DLD1 (cell line): Measurements from ENCODE around the gene DRC3.
"Not testable (repeated sequence)": the region's sequence is repeated elsewhere in the genome, so short reads cannot be mapped to it uniquely, and the experiment has no call there.

Experiments used
- in situ Hi-C: cut with HindIII; loops from 2 replicates; pipeline ENCODE4 v1.10.0; 2017; ENCODE audit warnings: low sequenced_read_pairs

The DRC3 gene

DNA sequence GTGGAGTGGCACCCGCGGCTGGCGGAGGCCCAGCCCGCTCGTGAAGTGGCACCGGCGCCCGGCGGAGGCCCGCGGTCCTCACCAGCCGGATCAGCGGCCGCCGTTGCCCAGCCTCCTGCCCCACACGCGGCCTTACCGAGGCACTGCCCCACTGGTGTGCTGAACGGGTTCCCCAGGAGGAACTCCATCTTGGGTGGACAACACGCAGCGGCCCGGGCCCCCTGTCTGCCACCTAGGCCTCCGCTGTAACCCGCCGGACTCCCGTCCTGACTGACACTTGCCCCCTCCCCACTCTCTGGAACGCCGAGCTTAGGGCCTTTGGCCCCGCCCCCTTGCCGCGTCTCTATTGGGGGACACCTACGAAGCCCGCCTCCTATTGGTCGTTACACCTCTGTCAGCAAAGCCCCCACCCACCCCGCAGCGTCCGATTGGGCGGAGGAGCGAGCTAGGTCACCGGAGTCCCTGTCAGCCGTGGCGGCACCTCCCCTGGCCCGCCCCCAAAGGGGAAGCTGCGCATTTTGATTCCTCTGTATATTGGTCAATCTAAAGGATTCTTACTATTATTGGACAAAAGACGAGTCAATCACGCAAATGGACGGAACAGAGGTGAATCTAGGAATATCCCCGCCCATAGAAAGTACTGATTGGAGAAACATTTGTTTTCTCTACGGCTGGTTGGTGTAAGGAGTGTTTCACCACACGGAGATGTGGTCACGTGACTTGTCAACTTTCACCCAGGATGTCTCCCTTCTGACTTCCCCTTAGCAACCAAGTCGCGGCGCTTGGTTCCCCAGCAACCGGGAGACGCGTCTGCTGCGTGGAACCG is at the start of gene DRC3, which contains the start of gene TOM1L2:
Gene DRC3 (plus strand): TSS at position 737 of the 826 bp plus-strand sequence. CDS start 4,737 bp downstream, outside the sequence.
Gene TOM1L2 (minus strand): TSS at position 275 of the 826 bp plus-strand sequence. CDS start 87 bp downstream, at position 188.
- in situ Hi-C loops = no loop called here

DNA sequence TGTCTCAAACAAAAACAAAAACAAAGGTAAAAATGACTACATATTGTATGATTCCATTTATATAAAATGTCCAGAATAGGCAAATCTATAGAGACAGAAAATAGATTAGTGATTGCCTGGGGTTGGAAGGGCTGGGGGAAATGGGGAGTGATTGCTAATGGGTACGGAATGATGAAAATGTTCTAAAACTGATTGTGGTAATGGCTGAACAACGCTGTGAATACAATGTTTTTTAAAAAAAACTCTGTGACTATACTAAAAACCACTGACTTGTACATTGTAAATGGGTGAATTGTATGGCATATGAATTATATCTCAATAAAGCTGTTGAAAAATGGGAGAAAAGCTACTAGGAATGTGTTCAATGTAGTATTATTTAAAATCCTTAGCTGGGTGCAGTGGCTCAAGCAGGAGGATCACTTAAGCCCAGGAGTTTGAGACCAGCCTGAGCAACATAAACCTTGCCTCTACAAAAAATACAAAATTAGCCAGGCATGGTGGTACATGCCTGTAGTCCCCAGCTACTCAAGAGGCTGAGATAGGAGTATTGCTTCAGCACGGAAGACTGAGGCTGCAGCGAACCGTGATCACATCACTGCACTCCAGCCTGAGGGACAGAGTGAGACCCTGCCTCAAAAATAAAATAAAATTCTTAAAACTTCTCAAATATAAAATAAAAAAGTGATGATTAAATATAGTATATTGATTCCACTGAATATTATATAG is 48.4 kb upstream of the DRC3 start:
- in situ Hi-C loops = no loop called here

DNA sequence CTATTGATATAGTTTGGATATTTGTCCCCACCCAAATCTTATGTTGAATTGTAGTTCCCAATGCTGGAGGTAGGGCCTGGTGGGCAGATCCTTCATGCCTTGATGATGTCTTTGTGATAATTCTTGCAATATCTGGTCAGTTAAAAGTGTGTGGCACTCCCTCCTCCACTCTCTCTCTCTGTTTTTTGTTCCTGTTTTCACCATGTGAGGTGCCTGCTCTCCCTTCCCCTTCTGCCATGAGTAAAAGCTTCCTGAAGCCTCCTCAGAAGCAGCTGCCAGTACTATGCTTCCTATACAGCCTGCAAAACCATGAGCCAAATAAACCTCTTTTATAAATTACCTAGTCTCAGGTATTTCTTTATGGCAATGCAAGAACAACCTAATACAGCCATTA is 47.8 kb upstream of the DRC3 start:
- in situ Hi-C loops = no loop called here

DNA sequence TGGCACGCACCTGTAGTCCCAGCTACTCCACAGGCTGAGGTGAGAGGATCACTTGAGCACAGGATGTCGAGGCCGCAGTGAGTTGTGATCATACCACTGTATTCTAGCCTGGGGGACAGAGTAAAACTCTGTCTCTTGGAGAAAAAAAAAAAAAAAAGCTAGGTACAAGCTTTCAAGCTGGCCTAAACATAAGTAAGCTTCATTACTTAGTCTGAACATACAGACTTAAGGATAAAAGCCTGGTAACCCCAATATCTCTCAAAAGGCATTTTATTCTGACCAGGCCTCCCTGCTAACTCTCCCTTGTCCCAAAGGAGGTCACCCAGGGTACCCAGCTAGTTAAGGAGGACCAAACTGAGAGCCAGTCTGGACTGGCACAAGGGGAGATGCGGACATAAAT is 46.6 kb upstream of the DRC3 start:
- in situ Hi-C loops = no loop called here

DNA sequence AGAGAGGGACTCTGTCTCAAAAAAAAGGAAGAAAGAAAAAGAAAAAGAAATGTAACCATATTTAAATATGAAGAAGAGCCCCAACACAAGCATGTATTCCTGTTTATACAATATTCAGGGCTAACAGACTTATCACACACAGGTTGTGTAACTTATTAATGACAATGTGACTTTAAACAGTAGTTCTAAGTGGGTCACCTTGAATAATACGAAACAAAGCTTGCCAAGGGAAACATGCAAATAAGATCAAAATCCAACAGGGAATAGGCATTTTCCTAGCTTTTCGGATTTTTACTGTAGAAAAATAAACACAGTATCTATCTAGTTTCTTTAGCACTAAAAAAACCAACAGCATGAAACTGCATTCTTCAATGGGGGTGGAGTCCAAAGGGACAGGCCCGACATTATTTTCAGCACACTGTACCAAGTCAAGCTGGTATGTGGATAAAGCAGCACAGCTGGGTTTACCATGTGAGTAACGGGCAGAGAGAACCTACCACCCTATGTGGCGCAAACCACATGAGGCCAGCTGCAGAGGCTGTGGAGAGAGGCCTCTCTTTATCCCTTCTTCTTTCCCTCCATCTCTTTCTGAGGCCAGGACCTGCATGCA is 45.7 kb upstream of the DRC3 start:
- in situ Hi-C loops = no loop called here

DNA sequence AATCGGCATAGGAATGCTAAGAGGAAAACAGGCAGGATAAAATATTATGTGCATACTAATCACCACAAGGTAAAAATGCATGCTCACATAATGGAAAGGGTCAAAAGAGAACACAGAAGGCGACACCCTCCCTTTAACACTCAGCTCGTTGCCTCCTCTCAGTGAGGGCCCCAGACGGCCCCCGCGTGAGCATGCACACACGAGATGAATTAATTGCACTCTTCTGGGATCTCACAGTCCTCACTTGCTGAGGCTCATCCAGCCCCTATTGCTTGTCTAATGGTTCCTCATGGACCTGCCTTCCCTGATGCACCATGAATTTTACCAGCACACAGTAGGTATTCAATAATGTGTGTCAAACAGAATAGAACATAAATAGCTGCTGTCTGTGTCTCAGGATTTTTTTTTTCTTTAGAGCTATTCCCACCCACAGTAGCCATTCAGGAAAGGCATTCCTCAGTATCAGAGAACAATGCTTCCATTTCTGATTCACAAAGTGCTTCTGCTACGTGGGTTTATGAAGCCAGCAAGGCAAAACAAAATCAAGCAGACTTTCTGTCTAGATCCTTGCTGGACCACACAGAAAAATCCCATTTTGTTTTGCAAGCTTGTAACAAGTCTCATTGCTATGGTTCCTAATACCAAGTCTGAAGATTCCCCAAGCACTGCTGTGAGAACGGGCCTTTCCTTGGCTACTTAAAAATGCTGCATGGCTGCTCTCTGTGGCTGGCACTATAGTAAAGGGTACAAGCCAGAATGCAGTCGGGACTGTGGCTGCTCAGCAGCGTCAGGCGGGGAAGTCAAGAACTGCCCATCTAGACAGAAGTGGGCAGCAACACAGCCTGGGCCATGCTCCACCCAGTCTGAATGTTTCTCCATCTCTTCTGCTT is 44.0 kb upstream of the DRC3 start:
- in situ Hi-C loops = no loop called here

DNA sequence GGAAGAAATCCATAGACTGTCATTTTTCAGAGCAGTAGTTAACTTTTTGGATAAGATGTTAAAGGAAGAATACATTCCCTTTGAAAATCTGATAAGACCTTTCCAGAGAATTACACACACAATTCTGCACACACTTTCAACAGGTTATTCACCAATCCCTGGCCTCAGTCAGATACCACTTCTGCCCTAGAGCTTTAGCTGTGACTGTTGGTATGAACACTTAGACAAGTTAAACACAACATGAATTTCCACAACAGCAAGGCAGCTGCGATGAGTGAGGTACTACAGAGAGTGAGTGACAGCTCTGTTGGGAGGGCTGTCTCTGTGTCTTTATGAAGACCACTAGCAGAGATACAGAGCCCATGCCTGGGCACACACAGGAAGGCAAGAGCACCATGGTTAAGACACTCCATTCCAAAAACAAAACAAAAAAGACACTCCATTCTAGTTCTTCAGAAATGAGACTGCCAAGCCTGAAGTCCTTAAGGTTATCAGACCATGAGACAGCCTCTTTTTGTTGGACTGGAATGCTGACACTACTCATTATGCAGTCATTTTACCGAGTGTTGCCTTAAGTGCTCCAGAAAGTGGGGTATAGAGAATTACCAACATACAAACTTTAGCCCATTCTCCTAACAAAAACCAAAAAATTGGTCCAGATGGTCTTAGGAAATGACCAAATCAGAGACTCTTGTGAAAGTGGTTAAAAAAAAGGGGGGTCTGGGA is 42.8 kb upstream of the DRC3 start:
- in situ Hi-C loops = no loop called here

- in situ Hi-C loops = no loop called here
These were observed 42.0 kb upstream of the DRC3 start for GRCh38 chr17:17930674-17931073.

- in situ Hi-C loops = no loop called here
These were observed 41.5 kb upstream of the DRC3 start for GRCh38 chr17:17931159-17931558.

- in situ Hi-C loops = no loop called here
These were observed 38.9 kb upstream of the DRC3 start for GRCh38 chr17:17933775-17934174.

- in situ Hi-C loops = no loop called here
These were observed 38.4 kb upstream of the DRC3 start for GRCh38 chr17:17934214-17934613.

DNA sequence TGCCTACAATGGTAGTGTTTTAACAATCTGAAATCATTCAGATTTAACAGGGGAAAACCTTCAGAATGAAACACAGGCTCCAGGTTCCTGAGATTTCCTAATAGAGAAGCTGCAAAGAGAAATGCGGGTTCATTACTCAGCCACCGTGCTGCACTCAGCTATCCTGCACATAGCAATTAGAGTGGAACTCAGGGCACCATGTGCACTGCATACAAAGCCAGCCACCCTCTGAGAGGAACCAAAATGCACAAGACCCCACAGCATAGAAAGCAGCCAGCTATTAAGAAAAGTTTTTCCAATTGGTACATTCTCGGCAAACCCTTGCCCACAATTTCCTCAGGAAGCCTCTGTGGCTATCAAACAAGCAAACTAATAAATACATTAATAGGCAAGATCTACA is 37.9 kb upstream of the DRC3 start:
- in situ Hi-C loops = no loop called here

DNA sequence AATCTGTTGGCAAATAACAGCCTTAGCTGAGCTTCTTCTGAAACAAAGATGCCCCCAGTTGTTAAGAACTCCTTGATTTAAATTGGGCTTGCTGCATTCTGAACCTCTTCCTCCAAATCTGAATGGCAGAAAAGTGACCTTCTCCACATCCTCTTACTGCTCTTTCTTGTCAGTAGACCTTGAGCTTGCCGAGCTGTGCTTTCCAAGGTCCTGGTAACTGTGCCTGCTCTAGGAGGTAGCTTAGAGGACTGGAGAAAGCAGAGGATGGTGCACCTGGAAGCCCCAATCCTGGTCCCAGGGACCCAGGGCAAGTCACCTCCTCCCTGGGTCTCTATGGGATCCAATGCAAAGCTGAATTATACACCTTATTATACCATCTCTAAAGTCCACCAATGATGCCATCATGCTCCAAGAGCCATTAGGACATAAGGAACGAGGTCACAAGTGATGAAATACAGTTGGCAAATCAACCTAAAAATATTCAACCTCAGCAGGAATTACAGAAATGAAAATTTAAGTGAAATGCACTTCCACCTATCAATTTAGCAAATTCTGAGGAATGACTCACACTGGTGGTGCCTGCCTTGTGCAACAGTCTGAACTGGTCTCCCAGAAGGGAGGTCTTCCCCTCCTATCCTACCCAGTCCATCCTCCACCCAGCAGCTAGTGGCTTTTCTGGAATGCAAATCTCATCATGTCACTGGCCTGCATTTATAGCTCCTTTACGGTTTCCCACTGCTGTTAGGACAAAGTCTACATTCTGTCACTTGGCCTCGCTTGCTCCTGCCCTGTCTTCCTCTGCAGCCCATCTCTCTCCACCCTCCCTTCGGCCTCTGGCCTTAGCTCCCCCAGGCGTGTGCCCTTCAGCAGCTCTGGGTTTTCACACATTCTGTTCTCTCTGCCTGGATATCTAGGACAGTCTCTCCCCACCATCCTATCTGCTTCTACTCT is 37.1 kb upstream of the DRC3 start:
- in situ Hi-C loops = no loop called here

DNA sequence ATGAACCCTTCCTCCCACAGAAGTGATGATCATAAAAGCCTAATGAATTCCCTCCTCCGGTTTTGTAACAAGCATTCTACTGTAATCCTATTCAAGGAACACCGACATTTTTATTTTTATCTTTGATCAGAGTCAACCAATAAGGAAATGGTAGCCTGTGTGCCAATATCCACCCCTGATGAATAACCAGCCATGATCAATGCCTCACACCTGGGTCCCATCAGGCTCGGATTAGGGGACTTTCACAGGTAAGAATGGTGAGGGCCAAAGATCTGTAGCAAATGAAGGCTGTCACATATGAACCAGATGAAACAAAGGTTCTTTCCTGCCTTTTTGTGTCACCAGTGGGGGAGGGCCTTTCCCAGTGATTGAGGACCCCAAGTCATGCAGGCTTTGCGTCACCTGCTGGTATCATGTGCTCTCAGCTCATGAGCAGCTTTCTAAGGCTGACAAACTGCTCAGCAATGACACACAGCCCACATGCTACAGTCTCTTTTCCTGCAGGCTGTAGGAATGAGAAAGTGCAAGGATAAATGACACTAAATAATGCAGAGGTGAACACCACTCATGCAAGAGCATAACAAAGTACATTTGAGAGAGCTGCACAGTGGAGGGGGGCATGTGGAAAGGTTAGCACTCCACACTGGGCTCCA is 35.3 kb upstream of the DRC3 start:
- in situ Hi-C loops = no loop called here

GRCh38 chr17:17937958-17938357 is 34.7 kb upstream of the DRC3 start:
- in situ Hi-C loops = no loop called here

DNA sequence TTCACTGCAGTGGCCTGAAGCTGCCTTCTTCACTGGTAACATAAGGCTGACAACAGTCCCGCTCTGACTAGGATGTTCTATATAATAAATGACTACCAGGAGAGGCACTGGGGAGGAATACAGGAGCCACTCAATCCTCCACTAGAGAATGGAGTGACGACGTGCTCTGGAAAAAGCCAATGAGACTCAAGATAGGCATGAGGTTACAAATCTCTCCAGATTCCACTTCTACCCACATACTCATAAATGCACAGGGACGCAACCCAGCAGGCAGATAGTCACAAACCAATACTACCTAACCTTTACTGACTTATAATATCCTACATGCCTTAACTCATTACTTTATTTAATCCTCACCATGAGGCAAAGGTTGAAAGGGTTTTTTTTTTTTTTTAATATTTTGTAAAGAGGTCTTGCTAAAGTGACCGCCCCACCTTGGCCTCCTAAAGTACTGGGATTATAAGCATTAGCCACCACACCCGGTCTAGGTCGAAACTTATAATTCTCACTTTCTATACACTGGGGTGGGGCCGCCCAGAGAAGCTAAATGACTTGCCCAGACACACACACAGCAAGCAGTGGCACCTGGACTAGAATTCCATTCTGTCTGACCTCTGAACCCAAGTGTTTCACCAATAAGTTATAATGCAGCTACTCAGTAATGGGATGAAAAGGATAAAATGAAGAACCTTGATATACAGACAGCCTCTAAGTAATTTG is 34.1 kb upstream of the DRC3 start:
- in situ Hi-C loops = no loop called here

- in situ Hi-C loops = not testable (repeated sequence)
These were observed 32.7 kb upstream of the DRC3 start for GRCh38 chr17:17939941-17940340.

DNA sequence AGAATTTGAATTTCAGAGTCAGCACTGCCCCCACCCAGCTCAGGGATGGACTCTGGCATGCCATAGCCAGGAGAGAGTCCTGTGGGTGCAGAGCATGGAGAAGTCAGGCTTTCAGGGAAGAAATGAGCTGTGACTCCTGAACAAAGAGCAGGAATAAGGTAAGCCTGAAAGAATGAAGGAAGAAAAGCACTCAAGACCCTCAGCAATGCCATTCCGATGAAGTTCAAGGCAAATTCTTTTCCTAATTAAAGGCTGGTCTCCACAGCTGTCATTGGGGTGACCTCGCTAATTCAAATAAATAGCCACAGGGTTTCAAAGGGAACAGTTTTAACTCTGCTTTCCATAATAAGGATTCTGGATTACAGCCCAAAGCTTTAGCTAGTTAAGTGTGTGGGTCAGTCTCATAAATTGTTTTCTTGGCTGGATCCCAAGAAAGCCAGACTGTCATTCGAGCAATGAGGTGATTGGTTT is 32.2 kb upstream of the DRC3 start:
- in situ Hi-C loops = no loop called here
